NCI-H1436 (cell line): ENCODE data around the gene PCDHGB1.
"Not testable (repeated sequence)": the region's sequence is repeated elsewhere in the genome, so short reads cannot be mapped to it uniquely, and the experiment has no call there.

Experiments
- DNase-seq: peaks from one replicate; lab custom pipeline; 2025; lab: John Stamatoyannopoulos, UW

The PCDHGB1 gene

DNA sequence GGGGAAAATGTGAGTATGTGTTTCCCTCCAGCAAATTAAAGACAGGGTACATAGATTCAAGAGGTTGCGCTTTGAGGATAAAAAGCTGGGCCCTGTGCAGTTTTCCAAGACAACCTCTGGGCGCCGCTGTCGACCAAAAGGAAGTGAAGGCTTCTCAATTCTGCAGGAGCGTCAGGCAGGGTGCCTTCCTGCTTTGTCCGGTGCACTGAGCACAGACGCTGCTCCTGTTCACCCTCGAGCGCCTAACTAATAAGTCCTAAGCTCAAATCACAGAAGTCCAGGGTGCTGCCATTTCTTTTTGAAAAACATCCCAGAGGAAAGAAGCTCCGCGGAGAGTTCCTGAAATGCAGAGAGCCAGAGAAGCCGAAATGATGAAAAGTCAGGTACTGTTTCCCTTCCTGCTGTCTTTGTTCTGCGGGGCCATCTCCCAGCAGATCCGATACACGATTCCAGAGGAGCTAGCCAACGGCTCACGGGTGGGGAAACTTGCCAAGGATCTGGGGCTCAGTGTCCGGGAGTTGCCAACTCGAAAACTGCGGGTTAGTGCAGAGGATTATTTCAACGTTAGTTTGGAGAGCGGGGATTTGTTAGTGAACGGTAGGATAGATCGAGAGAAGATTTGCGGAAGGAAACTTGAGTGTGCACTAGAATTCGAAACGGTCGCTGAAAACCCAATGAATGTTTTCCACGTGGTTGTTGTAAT is at the start of gene PCDHGB1:
TSS of gene PCDHGB1 (plus strand) at position 183 of the 703 bp plus-strand sequence. CDS start at position 345, 162 bp downstream.
- DNase-seq, result peak; percentile 39

DNA sequence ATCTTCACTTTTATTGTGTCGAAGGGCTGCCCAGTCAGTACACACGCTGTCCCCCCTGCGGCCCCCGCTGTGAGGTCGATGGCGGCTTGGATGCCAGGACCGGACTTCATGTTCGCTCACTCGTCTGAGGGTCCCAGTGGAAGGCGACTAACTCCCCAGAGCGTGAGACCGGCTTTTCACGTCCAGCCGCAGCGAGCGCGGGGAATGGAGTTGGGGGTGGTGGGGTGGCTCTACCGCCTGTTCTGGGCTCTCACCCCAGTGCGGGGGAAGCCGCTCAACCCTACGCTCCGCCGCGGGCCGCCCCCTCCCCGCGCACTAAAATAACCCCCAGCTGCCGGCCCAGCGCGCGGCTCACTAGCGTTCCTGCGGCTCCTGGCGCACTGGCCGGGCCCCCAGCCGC is 46.1 kb upstream of the PCDHGB1 start, which contains the start of gene SLC25A2:
TSS of gene SLC25A2 (minus strand) at position 294 of the 400 bp plus-strand sequence. CDS start at position 110, 184 bp downstream.
- DNase-seq, result no peak

DNA sequence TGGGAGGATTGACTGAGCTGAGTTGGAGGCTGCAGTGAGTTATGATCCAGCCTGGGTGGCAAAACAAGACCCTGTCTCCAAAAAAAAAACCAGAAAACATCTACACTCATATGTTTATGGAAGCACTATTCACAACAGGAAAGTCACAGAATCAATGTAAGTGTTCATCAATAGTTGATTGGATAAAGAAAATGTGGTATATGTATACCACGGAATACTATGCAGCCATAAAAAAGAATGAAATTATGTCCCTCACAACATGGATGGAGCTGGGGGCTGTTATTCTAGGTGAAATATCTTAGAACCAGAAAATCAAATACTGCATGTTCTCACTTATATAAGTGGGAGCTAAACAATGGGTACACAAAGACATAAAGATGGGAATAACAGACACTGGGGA is 43.3 kb upstream of the PCDHGB1 start:
- no peak for DNase-seq

DNA sequence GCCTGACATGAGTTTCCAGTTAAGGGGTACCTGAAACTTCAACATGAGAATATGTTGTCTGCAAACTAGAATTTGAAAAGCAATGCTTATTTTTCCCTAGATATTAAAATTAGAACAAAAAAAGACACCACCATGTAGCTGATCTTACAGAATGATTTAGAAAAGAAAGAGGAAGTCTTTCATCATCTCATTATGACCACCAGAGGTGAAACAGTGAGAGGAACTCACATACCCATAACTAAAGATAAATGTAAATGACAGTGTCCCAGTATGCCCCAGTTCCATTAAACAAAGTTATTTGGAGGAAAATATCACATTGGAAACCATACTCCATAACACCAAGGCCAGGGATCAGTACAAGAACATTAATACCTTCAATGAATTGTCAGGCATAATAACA is 36.2 kb upstream of the PCDHGB1 start:
- no peak for DNase-seq

DNA sequence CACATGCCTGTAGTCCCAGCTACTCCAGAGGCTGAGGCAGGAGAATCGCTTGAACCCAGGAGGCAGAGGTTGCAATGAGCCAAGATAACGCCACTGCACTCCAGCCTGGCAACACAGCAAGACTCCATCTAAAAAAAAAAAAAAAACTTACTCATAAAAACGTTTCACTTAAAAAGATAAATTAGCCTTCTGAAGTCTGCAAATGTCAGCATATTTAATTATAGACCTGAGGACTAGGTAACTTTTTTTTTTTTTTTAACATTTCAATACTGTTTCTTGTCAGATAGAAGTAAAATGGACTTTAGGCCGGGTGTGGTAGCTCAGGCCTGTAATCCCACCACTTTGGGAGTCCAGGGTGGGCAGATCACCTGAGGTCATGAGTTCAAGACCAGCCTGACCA is 32.9 kb upstream of the PCDHGB1 start:
- not testable (repeated sequence) for DNase-seq

DNA sequence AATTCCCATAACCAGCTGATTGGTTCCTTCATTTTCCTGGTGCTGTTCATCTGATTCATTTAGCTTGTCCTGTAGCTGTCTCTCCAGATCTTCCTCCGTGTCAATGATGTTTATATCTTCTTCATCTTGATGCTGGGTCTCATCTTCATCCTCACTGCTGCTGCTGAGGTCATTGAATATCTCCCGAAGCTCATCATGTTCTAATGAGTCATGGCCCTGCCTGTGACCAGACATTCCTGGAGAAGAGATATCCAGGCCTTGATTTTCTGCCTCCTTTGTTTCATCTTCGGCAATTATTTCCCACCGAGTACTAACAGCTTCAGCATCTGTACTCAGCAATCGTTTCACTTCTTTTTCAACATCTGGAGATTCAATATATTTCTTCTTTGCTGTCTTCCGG is 30.7 kb upstream of the PCDHGB1 start:
- no peak for DNase-seq

DNA sequence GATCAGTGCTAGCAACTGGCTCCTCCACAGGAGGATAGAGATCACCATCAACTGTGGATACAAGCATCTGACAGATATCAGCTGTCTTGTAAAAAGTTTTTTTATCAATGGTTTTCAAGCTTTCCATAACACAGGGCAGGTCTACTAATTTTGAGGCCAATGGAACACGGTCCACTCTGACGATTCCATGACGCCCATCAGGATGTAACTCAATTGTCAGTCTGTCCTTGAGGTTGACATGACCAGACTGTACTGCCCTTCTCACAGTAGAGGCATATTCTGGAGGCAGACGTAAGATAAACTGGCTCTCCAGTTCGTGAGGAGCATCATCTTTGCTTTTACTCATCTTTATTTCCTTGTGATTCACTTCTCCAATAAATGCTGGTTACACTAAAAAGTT is 30.2 kb upstream of the PCDHGB1 start:
- DNase-seq, result no peak

DNA sequence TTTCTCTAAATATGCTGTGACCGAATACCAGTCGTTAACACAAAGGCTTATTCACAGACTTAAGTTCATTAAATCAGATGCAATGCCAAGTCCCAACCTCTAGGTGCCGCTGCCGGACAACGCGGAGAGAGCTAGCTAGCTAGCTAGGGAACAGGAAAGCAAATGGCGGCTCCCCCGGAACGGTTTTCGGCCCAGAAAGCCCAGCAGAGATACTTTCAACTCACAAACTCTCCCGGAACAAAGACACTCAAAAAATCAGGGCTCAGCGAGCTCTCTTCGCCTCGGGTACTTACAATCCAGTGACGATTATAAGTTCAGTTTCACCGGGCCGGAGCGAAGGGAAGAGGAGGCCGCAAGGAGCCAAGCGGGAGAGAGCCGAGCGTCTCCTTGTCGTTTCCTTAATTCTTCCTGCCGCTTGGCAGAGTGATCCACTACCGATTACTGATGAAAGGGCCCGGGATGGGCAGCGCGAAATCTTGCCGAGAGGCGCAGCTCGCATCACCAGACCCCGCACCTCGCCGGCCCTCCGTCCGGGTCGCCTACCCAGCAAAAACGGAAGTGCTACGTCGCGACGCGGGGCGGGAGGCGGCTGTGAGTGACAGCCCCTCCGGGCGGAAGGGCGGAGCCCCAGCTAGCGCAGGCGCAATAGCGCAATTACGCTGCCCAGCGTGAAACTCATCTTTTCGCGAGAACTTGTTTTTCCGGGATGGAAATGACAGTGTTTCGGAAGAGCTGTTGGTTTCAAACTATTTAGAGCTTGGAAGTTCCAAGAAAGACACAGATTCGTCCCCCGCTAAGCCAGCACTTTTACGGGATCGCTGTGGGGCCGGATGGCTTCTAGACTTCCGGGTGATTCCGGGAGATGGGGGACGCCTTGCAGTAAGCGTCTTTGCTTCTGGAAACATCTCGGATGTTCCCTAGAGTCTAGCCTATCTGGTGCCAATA is 29.4 kb upstream of the PCDHGB1 start, which contains the start of gene TAF7:
TSS of gene TAF7 (minus strand) at position 560 of the 945 bp plus-strand sequence. CDS start 740 bp downstream, outside the sequence.
- peak; percentile 92 for DNase-seq

DNA sequence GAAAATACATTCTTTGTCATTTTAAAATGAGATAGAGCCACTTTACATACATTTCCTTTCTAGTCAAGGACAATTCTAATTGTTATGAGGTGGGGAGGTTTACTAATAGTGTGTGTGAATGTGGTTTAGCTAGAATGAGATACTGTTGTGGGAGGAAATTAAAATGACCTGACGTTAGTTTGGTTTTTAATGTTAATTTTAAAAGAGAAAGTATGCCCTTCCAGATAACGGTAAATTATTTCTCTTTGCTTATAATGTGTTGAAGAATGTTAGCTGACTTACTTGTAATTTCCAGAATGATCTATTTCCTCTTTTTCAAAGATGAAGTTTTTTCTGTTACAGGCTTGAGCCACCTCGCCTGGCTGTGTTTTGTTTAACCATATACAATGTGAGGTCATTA is 27.6 kb upstream of the PCDHGB1 start:
- DNase-seq, result no peak

DNA sequence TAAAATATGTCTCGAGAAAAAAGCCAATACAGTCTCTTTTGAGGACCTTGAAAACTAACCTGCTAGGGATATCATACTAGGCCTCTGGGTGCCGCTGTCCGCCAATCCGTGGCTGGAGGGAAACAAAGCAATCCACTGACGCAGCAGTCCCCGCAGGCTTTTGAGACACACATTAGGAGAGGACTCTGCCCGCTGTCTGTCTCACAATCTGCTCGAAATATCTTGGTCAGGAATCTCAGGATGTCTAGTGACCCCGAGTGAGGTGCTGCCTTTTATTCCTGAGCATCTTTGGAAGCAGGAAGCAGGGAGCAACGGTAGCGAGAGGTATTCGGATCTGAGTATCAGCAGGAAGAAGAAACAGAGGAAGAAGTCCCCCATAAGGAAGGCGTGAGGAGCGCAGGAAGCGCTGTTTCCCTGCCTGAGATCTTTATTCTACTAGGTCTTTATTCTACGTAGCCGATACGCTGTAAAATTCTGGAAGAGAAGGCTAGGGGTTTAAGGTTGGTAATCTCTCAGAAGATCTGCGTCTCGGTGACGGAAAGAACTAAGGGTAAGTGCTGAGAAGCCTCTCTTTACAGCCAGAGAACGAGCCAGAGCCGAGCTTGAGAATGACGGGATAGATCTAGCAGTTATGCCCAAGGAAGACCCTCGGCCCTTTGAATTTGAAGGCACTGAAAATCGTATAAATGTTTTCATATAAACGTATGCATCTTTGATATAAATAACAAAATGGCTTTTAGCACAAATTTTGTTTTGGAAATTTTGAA is 23.6 kb upstream of the PCDHGB1 start:
- no peak for DNase-seq

DNA sequence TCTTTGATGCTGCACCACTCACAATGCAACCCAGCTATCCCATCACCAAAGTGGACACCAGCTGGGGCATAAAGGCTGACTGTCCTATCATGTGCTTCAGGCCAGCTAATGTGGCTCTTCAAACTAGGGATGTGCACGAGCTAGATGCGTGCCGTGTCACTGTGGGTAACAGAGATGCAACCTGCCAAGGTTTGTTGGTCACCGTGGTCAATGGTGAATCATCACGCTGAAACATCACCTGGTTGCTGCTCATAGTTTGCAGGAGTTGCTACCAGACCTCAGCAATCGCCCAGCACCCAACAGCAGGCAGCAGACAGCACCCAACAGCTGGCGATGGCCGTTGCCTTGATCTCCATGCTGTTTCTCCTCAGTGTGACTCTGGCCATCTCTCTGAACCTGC is 21.7 kb upstream of the PCDHGB1 start:
- no peak for DNase-seq

DNA sequence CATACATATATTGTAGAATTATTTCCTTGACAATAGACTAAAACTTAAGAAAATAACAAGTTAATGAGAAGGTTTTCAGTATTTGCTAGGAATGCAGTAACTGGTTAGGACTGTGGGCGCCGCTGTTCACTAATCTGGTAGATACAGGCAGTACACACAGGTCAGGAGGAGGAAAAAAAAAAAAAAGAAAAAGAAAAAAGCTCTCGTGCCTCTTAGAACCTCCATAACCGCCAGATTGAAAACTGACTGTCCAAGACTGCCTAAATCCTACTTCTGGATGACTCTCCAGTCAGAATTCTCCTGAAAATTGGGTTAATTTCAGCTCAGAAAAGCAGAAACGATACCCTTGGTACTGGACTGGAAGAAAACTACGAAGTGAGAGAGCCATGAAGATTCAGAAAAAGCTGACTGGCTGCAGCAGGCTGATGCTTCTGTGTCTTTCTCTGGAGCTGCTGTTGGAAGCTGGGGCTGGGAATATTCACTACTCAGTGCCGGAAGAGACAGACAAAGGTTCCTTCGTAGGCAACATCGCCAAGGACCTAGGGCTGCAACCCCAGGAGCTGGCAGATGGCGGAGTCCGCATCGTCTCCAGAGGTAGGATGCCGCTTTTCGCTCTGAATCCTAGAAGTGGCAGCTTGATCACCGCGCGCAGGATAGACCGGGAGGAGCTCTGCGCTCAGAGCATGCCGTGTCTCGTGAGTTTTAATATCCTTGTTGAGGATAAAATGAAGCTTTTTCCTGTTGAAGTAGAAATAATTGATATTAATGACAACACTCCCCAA is 19.4 kb upstream of the PCDHGB1 start, which contains the start of gene PCDHGA1:
TSS of gene PCDHGA1 (plus strand) at position 216 of the 782 bp plus-strand sequence.
- DNase-seq, result peak; percentile 16

DNA sequence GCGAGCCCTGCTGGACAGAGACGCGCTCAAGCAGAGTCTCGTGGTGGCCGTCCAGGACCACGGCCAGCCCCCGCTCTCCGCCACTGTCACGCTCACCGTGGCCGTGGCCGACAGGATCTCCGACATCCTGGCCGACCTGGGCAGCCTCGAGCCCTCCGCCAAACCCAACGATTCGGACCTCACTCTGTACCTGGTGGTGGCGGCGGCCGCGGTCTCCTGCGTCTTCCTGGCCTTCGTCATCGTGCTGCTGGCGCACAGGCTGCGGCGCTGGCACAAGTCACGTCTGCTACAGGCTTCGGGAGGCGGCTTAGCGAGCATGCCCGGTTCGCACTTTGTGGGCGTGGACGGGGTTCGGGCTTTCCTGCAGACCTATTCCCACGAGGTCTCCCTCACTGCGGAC is 17.3 kb upstream of the PCDHGB1 start:
- not testable (repeated sequence) for DNase-seq

DNA sequence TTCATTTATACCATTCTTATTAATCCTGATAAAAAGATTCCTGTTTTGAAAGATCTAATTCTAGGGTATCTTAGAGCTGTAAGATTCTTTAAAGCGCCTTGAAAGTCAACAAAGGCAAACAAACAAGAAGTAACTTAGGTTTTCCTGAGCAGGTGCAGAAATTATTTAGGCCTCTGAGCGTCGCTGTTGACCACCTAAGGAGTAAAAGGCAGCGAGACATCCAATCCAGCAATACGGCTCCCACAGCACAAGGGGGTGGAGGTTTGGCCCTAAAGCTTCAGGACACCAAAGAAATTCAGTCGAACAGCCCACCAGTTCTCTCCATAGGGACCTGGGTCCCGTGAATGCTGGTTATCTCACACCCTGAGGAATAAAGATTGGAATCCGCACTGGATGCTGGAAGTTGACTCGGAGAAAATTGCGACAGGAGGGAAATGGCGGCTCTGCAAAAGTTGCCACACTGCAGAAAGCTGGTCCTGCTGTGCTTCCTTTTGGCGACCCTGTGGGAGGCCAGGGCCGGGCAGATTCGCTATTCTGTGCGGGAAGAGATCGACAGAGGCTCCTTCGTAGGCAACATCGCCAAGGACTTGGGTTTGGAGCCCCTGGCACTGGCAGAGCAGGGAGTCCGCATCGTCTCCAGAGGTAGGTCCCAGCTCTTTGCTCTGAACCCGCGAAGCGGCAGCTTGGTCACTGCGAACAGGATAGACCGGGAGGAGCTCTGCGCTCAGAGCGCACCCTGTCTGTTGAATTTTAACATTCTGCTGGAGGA is 11.2 kb upstream of the PCDHGB1 start, which contains the start of gene PCDHGA2:
TSS of gene PCDHGA2 (plus strand) at position 223 of the 769 bp plus-strand sequence.
- DNase-seq, result peak; percentile 14

DNA sequence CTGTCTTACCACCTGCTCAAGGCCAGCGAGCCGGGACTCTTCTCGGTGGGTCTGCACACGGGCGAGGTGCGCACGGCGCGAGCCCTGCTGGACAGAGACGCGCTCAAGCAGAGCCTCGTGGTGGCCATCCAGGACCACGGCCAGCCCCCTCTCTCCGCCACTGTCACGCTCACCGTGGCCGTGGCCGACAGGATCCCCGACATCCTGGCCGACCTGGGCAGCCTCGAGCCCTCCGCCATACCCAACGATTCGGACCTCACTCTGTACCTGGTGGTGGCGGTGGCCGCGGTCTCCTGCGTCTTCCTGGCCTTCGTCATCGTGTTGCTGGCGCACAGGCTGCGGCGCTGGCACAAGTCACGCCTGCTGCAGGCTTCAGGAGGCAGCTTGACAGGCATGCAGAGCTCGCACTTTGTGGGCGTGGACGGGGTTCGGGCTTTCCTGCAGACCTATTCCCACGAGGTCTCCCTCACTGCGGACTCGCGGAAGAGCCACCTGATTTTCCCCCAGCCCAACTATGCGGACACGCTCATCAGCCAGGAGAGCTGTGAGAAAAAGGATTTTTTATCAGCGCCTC is 9.0 kb upstream of the PCDHGB1 start:
- not testable (repeated sequence) for DNase-seq

DNA sequence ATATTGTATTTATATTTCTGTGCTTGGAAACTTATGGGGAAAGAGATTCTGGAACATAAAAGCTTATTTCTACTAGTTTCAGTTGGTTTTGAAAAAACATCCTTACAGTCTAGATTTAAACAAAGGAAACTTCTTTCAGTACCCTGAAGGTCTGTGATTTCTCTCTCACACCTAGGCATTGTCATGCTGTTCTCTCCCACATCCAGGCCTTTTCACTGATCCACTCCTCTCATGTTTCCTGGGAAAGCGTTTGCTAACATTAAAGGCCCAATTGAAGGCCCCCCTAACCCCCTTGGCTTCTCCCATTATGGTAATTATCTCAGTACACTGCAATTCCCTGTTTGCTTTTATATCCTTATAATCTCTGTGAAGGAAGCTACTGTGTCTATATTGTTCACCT is 7.1 kb upstream of the PCDHGB1 start:
- DNase-seq, result no peak

DNA sequence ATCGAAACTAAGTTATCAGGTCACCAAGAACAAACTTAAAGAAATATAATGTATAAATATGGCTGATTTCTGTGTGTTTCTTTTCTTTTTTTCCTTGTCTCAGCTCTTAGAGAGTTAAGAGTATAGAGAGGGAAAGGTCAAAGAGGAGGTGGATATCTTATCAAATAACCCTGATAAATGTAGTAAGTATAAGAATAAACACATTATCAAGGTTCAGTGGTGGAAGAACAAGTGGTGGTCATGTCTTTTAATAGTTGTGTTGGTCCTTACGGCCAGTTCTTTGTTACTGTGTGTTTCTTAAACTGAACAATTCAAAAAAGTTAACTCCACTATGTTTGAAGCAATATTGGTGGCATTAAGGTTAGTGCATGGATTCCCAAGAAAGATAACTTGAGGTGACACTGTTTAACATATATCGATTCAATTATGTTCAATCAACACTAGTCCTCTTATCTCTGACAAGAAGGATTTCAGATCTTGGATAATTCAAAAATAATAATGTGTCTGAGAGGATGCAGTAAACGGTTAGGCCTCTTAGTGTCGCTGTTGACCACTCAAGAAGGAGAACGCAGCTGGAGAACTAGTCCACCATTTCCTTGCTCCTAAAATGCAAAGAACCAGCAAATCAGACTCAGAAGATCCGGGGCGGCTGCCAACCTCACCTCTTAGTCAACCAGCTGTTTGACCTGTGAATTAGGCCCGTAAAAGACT is 6.5 kb upstream of the PCDHGB1 start, which contains the start of gene PCDHGA3:
TSS of gene PCDHGA3 (plus strand) at position 588 of the 711 bp plus-strand sequence. CDS start 205 bp downstream, outside the sequence.
- no peak for DNase-seq

DNA sequence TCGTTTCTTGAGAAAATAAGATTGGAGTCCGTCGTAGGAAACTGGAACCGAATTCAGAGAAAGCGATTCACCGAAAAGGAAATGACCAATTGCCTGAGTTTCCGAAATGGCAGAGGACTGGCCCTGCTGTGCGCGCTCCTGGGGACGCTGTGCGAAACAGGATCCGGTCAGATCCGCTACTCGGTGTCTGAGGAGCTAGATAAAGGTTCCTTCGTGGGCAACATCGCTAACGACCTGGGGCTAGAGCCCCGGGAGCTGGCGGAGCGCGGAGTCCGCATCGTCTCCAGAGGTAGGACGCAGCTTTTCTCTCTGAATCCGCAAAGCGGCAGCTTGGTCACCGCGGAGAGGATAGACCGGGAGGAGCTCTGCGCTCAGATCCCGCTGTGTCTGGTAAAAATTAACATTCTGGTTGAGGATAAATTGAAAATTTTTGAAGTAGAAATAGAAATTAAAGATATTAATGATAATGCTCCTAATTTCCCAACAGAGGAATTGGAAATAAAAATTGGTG is 5.9 kb upstream of the PCDHGB1 start:
- DNase-seq, result no peak

DNA sequence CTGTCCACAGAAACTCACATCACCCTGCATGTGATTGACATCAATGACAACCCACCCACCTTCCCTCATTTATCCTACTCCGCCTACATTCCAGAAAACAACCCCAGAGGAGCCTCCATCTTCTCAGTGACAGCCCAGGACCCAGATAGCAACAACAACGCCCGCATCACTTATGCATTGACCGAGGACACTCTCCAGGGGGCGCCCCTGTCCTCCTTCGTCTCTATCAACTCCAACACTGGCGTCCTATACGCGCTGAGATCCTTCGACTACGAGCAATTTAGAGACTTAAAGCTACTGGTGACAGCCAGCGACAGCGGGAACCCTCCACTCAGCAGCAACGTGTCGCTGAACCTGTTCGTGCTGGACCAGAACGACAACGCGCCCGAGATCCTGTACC is 4.6 kb upstream of the PCDHGB1 start:
- no peak for DNase-seq
